ENCODE results near the gene ADARB2. TPM values are rescaled to one million over a fixed set of nuclear protein-coding genes. Genes with fewer than 3 reads are reported as not detected.

ADARB2 gene
- total RNA-seq, 3 donors from 2014 or later (not counting 1 experiment from before 2014, with no cell fraction given) = 0.27 to 0.78 (median 0.40) TPM

DNA sequence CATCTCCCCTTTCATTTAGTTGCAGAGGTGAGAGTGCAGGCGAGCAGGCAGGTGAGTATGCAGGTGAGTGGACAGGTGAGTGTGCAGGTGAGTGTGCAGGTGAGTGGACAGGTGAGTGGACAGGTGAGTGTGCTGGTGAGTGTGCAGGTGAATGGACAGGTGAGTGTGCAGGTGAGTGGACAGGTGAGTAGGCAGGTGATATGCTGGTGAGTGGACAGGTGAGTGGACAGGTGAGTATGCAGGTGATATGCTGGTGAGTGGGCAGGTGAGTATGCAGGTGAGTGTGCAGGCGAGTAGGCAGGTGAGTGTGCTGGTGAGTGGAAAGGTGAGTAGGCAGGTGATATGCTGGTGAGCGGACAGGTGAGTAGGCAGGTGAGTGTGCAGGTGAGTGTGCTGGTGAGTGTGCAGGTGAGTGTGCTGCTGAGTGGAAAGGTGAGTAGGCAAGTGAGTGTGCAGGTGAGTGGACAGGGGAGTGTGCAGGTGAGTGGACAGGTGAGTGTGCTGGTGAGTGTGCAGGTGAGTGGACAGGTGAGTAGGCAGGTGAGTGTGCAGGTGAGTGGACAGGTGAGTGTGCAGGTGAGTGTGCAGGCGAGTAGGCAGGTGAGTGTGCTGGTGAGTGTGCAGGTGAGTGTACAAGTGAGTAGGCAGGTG is 165.6 kb downstream of the ADARB2 start:
- intact Hi-C loops (cut with micrococcal nuclease) = no loop called here
- no peak for ATAC-seq
- no peak overlapping the region for H3K4me3 Mint-ChIP-seq
- no peak overlapping the region for H3K27ac Mint-ChIP-seq
- no peak for DNase-seq
- Histone ChIP-seq H3K4me1 (ENCODE audit: control insufficient read depth, insufficient read depth, low read length) (no peaks in the 10 kb centered on the region), H3K36me3 (ENCODE audit: control insufficient read depth, insufficient read depth, low read length) (no peaks in the 10 kb centered on the region), H3K27me3 (ENCODE audit: control insufficient read depth, insufficient read depth, low read length) (no peaks in the 10 kb centered on the region), H3K9me3 (ENCODE audit: control insufficient read depth, insufficient read depth, low read length) (no peaks in the 10 kb centered on the region), H3K27ac (ENCODE audit: low read length) (no peak overlapping the region), H3K4me3 (ENCODE audit: low read length) (no peak overlapping the region)
- peaks cover 0 to 5% of the 10 kb centered on the region in 2 donors for H3K27me3 Mint-ChIP-seq (ENCODE audit: low read depth in 2 of 2)
- no peaks in the 10 kb centered on the region for H3K36me3 Mint-ChIP-seq
- peaks cover 0 to 6% of the 10 kb centered on the region in 2 donors for H3K4me1 Mint-ChIP-seq
- 86% methylated on average over 4 of the region's 4 CpGs for WGBS (ENCODE audit: insufficient coverage)
- TF ChIP-seq, protein P1, sequence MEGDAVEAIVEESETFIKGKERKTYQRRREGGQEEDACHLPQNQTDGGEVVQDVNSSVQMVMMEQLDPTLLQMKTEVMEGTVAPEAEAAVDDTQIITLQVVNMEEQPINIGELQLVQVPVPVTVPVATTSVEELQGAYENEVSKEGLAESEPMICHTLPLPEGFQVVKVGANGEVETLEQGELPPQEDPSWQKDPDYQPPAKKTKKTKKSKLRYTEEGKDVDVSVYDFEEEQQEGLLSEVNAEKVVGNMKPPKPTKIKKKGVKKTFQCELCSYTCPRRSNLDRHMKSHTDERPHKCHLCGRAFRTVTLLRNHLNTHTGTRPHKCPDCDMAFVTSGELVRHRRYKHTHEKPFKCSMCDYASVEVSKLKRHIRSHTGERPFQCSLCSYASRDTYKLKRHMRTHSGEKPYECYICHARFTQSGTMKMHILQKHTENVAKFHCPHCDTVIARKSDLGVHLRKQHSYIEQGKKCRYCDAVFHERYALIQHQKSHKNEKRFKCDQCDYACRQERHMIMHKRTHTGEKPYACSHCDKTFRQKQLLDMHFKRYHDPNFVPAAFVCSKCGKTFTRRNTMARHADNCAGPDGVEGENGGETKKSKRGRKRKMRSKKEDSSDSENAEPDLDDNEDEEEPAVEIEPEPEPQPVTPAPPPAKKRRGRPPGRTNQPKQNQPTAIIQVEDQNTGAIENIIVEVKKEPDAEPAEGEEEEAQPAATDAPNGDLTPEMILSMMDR (IDR thresholded peaks at IDR 0.05) = no peak
- H3K9me3 Mint-ChIP-seq = peaks cover 0 to 3% of the 10 kb centered on the region in 2 donors

DNA sequence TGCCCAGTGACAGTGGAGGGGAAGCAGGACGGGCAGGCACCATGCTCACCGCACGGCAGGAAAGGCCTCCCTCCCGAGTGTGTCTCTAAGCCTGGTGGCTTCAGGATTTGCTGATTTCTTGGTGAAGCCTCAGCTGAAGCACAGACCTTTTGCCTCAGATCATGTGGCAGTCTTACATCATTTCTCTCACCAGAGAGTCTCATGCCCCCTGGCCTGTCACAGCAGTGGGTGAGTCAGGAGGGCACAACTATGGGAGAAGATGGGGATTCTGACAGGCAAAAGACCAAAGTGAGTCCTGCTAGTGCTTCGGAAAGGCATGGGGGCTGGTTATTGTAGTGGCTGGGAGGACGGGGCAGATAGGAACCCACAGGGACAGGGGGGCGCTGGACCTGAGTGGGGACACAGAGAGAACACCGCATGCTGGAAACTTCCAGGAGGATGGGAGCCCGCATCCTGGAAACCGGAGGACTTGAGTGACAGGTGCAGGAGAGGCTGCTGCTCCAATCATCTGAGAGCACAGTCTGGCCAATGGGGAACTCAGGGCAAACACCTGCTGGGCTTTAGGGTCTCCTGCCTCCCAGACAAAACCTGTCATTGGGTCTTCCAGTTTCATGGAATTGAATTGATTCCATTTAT is 166.8 kb downstream of the ADARB2 start:
- TF ChIP-seq, protein P1 (IDR thresholded peaks at IDR 0.05) = no peak
- H3K36me3 ChIP-seq (ENCODE audit: control insufficient read depth, insufficient read depth, low read length) = no peaks in the 10 kb centered on the region
- no peaks in the 10 kb centered on the region for H3K9me3 ChIP-seq (ENCODE audit: control insufficient read depth, insufficient read depth, low read length)
- Mint-ChIP-seq H3K9me3 (peaks cover 0 to 3% of the 10 kb centered on the region in 2 donors), H3K4me1 (peaks cover 0 to 6% of the 10 kb centered on the region in 2 donors), H3K27ac (no peak overlapping the region), H3K4me3 (no peak overlapping the region), H3K27me3 (ENCODE audit: low read depth in 2 of 2) (peaks cover 0 to 6% of the 10 kb centered on the region in 2 donors), H3K36me3 (no peaks in the 10 kb centered on the region)
- no peak for DNase-seq
- no peaks in the 10 kb centered on the region for H3K4me1 ChIP-seq (ENCODE audit: control insufficient read depth, insufficient read depth, low read length)
- no peak overlapping the region for H3K4me3 ChIP-seq (ENCODE audit: low read length)
- H3K27me3 ChIP-seq (ENCODE audit: control insufficient read depth, insufficient read depth, low read length) = no peaks in the 10 kb centered on the region
- ATAC-seq = no peak
- intact Hi-C loops (cut with micrococcal nuclease) = no loop called here
- 80% methylated on average over 10 of the region's 10 CpGs for WGBS (ENCODE audit: insufficient coverage)
- H3K27ac ChIP-seq (ENCODE audit: low read length) = no peak overlapping the region

DNA sequence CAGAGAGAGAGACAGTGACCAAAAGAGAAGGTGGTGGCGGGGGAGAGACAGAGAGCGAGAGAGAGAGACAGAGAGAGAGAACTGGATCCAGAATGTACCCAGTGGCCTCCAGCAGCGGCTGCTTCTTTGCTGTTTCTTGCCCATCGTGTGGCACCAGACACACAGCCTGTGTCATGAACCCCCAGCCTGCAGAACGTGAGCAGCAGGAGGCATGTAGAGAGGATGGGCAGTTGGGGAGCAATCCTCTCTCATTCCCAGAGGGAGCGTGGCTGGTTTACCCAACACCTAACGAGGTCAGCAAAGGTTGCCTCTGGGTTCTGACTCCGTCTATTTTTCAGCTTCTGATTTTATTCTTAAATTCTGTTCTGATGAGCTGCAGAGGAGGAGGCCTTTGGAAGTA is 168.1 kb downstream of the ADARB2 start:
- Histone ChIP-seq H3K27ac (ENCODE audit: low read length) (no peak overlapping the region), H3K4me3 (ENCODE audit: low read length) (no peak overlapping the region), H3K9me3 (ENCODE audit: control insufficient read depth, insufficient read depth, low read length) (no peaks in the 10 kb centered on the region), H3K27me3 (ENCODE audit: control insufficient read depth, insufficient read depth, low read length) (no peaks in the 10 kb centered on the region), H3K4me1 (ENCODE audit: control insufficient read depth, insufficient read depth, low read length) (no peaks in the 10 kb centered on the region), H3K36me3 (ENCODE audit: control insufficient read depth, insufficient read depth, low read length) (no peaks in the 10 kb centered on the region)
- intact Hi-C loops (cut with micrococcal nuclease) = no loop called here
- Mint-ChIP-seq H3K36me3 (no peaks in the 10 kb centered on the region), H3K9me3 (peaks cover 0 to 3% of the 10 kb centered on the region in 2 donors), H3K4me3 (no peak overlapping the region), H3K27ac (no peak overlapping the region), H3K4me1 (peaks cover 0 to 6% of the 10 kb centered on the region in 2 donors), H3K27me3 (ENCODE audit: low read depth in 2 of 2) (peaks cover 4 to 6% of the 10 kb centered on the region in 2 donors)
- ATAC-seq (no peak), DNase-seq (no peak)
- TF ChIP-seq, protein P1 (IDR thresholded peaks at IDR 0.05) = no peak
- WGBS (ENCODE audit: insufficient coverage) = 84% methylated on average over 8 of the region's 8 CpGs
